Liver (tissue), 9 donors: ENCODE measurements around the gene ZC3H6. TPM values are rescaled to one million over a fixed set of nuclear protein-coding genes. Genes with fewer than 3 reads are reported as not detected.

Source experiments
- DNase-seq: peaks from one replicate; pipeline ENCODE4 v3.0.0-alpha.2; 2017; ENCODE audit warnings: low spot score
- H3K27ac ChIP-seq, 2 donors: one replicate each; pipeline ENCODE4 v1.7.0; 2013; ENCODE audit warnings: inconsistent platforms in 2 of 2, low read length in 2 of 2, control low read depth in 1 of 2, low read depth in 1 of 2, mild to moderate bottlenecking in 1 of 2
- H3K27me3 ChIP-seq, 4 donors: one replicate each; pipeline versions ENCODE4 v1.6.1 to v1.7.0; 2013; ENCODE audit warnings: low read length in 3 of 4, inconsistent platforms in 1 of 4, mild to moderate bottlenecking in 1 of 4, moderate library complexity in 1 of 4; ENCODE audit not compliant: control insufficient read depth in 4 of 4, insufficient read depth in 4 of 4
- H3K36me3 ChIP-seq, 4 donors: one replicate each; pipeline versions ENCODE4 v1.6.1 to v1.7.0; 2013; ENCODE audit warnings: low read length in 3 of 4, mild to moderate bottlenecking in 3 of 4, low read depth in 1 of 4, moderate library complexity in 1 of 4; ENCODE audit not compliant: control insufficient read depth in 4 of 4, insufficient read depth in 3 of 4
- H3K4me1 ChIP-seq, 4 donors: one replicate each; pipeline versions ENCODE4 v1.6.1 to v1.7.0; 2013; ENCODE audit warnings: low read length in 3 of 4, mild to moderate bottlenecking in 3 of 4, moderate library complexity in 1 of 4; ENCODE audit not compliant: control insufficient read depth in 4 of 4, insufficient read depth in 4 of 4
- H3K4me3 ChIP-seq, 3 donors: one replicate each; pipeline versions ENCODE4 v1.6.1 to v1.7.0; 2013; ENCODE audit warnings: low read length in 3 of 3, control low read depth in 1 of 3, low read depth in 1 of 3, mild to moderate bottlenecking in 1 of 3
- H3K9ac ChIP-seq, 2 donors: one replicate each; pipeline ENCODE4 v1.7.0; 2013; ENCODE audit warnings: low read length in 2 of 2, mild to moderate bottlenecking in 2 of 2, moderate library complexity in 2 of 2, control low read depth in 1 of 2, low read depth in 1 of 2
- H3K9me3 ChIP-seq, 4 donors: one replicate each; pipeline versions ENCODE4 v1.6.1 to v1.7.0; 2013; ENCODE audit warnings: low read length in 3 of 4; ENCODE audit not compliant: control insufficient read depth in 4 of 4
- ATF3 ChIP-seq: IDR thresholded peaks from 2 replicates; pipeline ENCODE4 v1.6.1; 2016; ENCODE audit warnings: antibody characterized with exemption
- CTCF ChIP-seq: fragments of 150-350 bp; IDR thresholded peaks from 2 replicates; pipeline ENCODE4 v1.5.1; 2017; ENCODE audit warnings: improper control_type of control experiment, low read depth, low read length; ENCODE audit not compliant: missing input control
- EGR1 ChIP-seq, 2 donors: IDR thresholded peaks; 2 replicates each; pipeline ENCODE4 v1.6.1; 2016 to 2018; ENCODE audit warnings: antibody characterized with exemption in 2 of 2, low read depth in 2 of 2
- FOXA1 ChIP-seq: IDR thresholded peaks from 2 replicates; pipeline ENCODE4 v1.6.1; 2016; ENCODE audit warnings: antibody characterized with exemption
- FOXA2 ChIP-seq: IDR thresholded peaks from 2 replicates; pipeline ENCODE4 v1.6.1; 2016; ENCODE audit warnings: antibody characterized with exemption
- GABPA ChIP-seq, 2 donors: IDR thresholded peaks in 1 of 2; conservative IDR thresholded peaks in 1 of 2; 2 replicates each; pipeline ENCODE4 v1.6.1; 2016; ENCODE audit warnings: antibody characterized with exemption in 2 of 2, mild to moderate bottlenecking in 1 of 2, moderate library complexity in 1 of 2
- HNF4A ChIP-seq, 2 donors: conservative IDR thresholded peaks; 2 replicates each; pipeline ENCODE4 v1.6.1; 2016; ENCODE audit warnings: antibody characterized with exemption in 2 of 2, mild to moderate bottlenecking in 2 of 2
- HNF4G ChIP-seq: IDR thresholded peaks from 2 replicates; pipeline ENCODE4 v1.6.1; 2016; ENCODE audit warnings: antibody characterized with exemption
- JUND ChIP-seq, 2 donors: IDR thresholded peaks; 2 replicates each; pipeline ENCODE4 v1.6.1; 2016; ENCODE audit warnings: antibody characterized with exemption in 2 of 2
- MAX ChIP-seq: IDR thresholded peaks from 2 replicates; pipeline ENCODE4 v1.6.1; 2016; ENCODE audit warnings: antibody characterized with exemption
- NR2F2 ChIP-seq: IDR thresholded peaks from 2 replicates; pipeline ENCODE4 v1.6.1; 2016; ENCODE audit warnings: antibody characterized with exemption
- RAD21 ChIP-seq, 2 donors: IDR thresholded peaks; 2 replicates each; pipeline ENCODE4 v1.6.1; 2016; ENCODE audit warnings: antibody characterized with exemption in 2 of 2, mild to moderate bottlenecking in 2 of 2
- REST ChIP-seq: IDR thresholded peaks from 2 replicates; pipeline ENCODE4 v1.6.1; 2016; ENCODE audit warnings: antibody characterized with exemption, mild to moderate bottlenecking
- RXRA ChIP-seq, 2 donors: IDR thresholded peaks; 2 replicates each; pipeline ENCODE4 v1.6.1; 2017 to 2018; ENCODE audit warnings: antibody characterized with exemption in 2 of 2, mild to moderate bottlenecking in 1 of 2
- SP1 ChIP-seq: IDR thresholded peaks from 2 replicates; pipeline ENCODE4 v1.6.1; 2018; ENCODE audit warnings: antibody characterized with exemption, mild to moderate bottlenecking
- TAF1 ChIP-seq: conservative IDR thresholded peaks from 2 replicates; pipeline ENCODE4 v1.6.1; 2016; ENCODE audit warnings: antibody characterized with exemption, mild to moderate bottlenecking
- YY1 ChIP-seq: IDR thresholded peaks from 2 replicates; pipeline ENCODE4 v1.6.1; 2016; ENCODE audit warnings: antibody characterized with exemption, mild to moderate bottlenecking
- ZBTB33 ChIP-seq: IDR thresholded peaks from 2 replicates; pipeline ENCODE4 v1.6.1; 2016; ENCODE audit warnings: antibody characterized with exemption
- WGBS: extraction: QIAGEN DNeasy Blood & Tissue Kit; methylation state at CpG from one replicate; pipeline ENCODE4 v1.1.7; 2013; 5-methylcytosine and 5-hydroxymethylcytosine counted together
- polyA plus RNA-seq, 2 donors: library from polyadenylated mRNA; stranded (reverse) in 1 of 2; unstranded in 1 of 2; fragments of 200-250 nt in 1 of 2; fragments of >200 nt in 1 of 2; fragmentation: Nextera tagmentation in 1 of 2; extraction: Ambion mirVana in 1 of 2; gene quantifications; one replicate each; pipeline versions ENCODE4 v1.2.1 to v1.2.3, GENCODE V29; 2013 to 2015
- total RNA-seq, 2 donors: library from RNA; depleted of rRNA; stranded (reverse); fragments of >200 nt; gene quantifications; one replicate each; pipeline ENCODE4 v1.2.3, GENCODE V29; 2014
- donor health status: healthy.
- donor health status: healthy.
- donor health status: healthy.
- donor health status: healthy.
- donor health status: healthy.

The ZC3H6 gene
- total and polyA plus RNA-seq, 4 donors, result 0.32 to 5.8 (median 2.3) TPM

GRCh38 chr2:112244854-112245253 is 30.5 kb upstream of the ZC3H6 start (continued):
- no peak for TF ChIP-seq REST
- no peak for TF ChIP-seq SP1
- no peak for TF ChIP-seq JUND (IDR thresholded peaks at IDR 0.05)
- TF ChIP-seq NR2F2, result no peak
- no peak for TF ChIP-seq TAF1
- TF ChIP-seq GABPA (IDR thresholded peaks at IDR 0.05 in 1 of 2, conservative IDR thresholded peaks at IDR 0.05 in 1 of 2), result no peak

- no peak for DNase-seq
- no peaks in the 10 kb centered on the region for H3K27me3 ChIP-seq
Observed at GRCh38 chr2:112251271-112251670, 24.1 kb upstream of the ZC3H6 start.

More at GRCh38 chr2:112251271-112251670, 24.1 kb upstream of the ZC3H6 start:
- H3K27ac ChIP-seq, result no peak overlapping the region
- H3K4me3 ChIP-seq, result no peak overlapping the region
- 96% methylated on average over 3 of the region's 3 CpGs for WGBS
- peaks cover 2 to 8% (median 5%) of the 10 kb centered on the region in 4 donors for H3K4me1 ChIP-seq
- no peaks in the 10 kb centered on the region for H3K9me3 ChIP-seq
- TF ChIP-seq HNF4A (conservative IDR thresholded peaks at IDR 0.05) (no peak), ZBTB33 (no peak), ATF3 (no peak), EGR1 (IDR thresholded peaks at IDR 0.05; ENCODE audit: low read depth in 2 of 2) (no peak), YY1 (no peak), MAX (no peak), CTCF (no peak), FOXA2 (no peak), FOXA1 (no peak), HNF4G (no peak), JUND (IDR thresholded peaks at IDR 0.05) (no peak), NR2F2 (no peak), SP1 (no peak), RAD21 (IDR thresholded peaks at IDR 0.05) (no peak), REST (no peak), TAF1 (no peak), GABPA (IDR thresholded peaks at IDR 0.05 in 1 of 2, conservative IDR thresholded peaks at IDR 0.05 in 1 of 2) (no peak), RXRA (IDR thresholded peaks at IDR 0.05) (no peak)
- H3K36me3 ChIP-seq, result peaks cover 0 to 17% (median 7%) of the 10 kb centered on the region in 4 donors
- no peak overlapping the region for H3K9ac ChIP-seq
